Activated CD4-positive, alpha-beta memory T cell treated with anti-CD3 and anti-CD28 coated beads, Interleukin-2, amount 10 ng/mL, durations not matched to agents 7 days and 5 days (primary cell): ENCODE measurements around the gene OPA3. TPM values are rescaled to one million over a fixed set of nuclear protein-coding genes. Genes with fewer than 3 reads are reported as not detected.

Experiments used
- CTCF ChIA-PET: fragments of 350-600 bp; sonication (Branson Sonifier 250); formaldehyde crosslinking; loops from one replicate; lab custom pipeline; 2021; ENCODE audit warnings: antibody characterized with exemption, inconsistent platforms; lab: Charles Lee
- POLR2A ChIA-PET: fragments of 350-600 bp; sonication (Branson Sonifier 250); formaldehyde crosslinking; loops from one replicate; lab custom pipeline; 2021; ENCODE audit warnings: antibody characterized with exemption; lab: Charles Lee
- DNase-seq: peaks from one replicate; pipeline ENCODE4 v3.0.0-alpha.2; 2020
- H3K27ac Mint-ChIP-seq: one replicate; pipeline ENCODE4 v1.8.0; 2021; ENCODE audit warnings: mild to moderate bottlenecking, mixed read lengths
- H3K27me3 Mint-ChIP-seq: one replicate; pipeline ENCODE4 v1.8.0; 2021; ENCODE audit warnings: mixed read lengths
- H3K36me3 Mint-ChIP-seq: one replicate; pipeline ENCODE4 v1.8.0; 2021; ENCODE audit warnings: low read depth, mixed read lengths
- H3K4me1 Mint-ChIP-seq: one replicate; pipeline ENCODE4 v1.8.0; 2021; ENCODE audit warnings: mixed read lengths
- H3K4me3 Mint-ChIP-seq: one replicate; pipeline ENCODE4 v1.8.0; 2021; ENCODE audit warnings: mild to moderate bottlenecking, mixed read lengths
- H3K9me3 Mint-ChIP-seq: one replicate; pipeline ENCODE4 v1.8.0; 2021; ENCODE audit warnings: mixed read lengths
- total RNA-seq, 2 experiments: library from RNA; stranded (reverse); gene quantifications; one replicate each; pipeline ENCODE4 v1.2.3, GENCODE V29; 2021

Gene OPA3
- total RNA-seq, 2 experiments from 2014 or later: 12.0 to 12.9 TPM

DNA sequence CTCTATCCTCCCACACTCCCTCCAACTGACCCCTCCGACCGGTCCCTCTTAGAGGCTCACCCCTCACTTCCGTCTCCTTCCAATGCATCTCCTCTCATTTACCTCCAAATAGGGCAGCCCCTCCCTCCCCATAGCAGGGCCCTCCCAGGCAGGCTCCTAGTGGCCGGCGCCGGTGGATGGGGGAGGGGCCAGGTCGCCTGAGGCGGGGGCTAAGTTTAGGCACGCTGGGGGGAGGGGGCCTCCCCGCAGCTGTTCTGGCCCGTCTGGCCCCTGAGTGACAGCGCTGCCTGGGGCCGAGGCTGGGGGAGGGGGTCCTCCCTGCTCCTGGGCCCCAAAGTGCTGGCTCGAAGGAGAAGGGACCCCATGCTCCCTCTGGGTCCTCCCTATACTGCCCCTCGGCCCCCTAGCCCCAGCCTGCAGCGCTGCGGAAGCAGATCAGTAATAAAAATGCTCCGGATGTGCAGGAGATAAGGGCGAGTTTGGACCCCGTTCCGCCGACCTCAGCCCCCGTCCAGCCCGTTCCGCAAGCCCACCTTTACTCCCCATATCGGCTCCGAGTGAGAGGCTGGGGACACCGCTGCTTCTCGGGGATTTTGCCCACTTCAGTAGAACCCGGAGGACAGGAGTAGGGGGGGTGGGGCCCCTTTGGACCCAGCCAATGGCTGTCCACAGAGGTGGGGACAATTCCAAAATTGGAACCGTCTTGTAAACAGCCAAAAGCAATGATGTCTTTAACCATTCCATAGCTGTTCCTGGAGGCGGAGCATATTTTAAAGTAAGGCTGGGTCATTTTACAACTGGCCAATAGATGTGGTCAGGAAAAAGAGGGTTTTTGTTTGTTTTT lies 91.8 kb downstream of the OPA3 start:
- no peak for DNase-seq
- CTCF ChIA-PET: interaction anchor here (0.9 to 4.9 kb wide), 3 partner anchors 7 to 66 kb away, joined by 3 to 42 read pairs (median 5); no protein-coding TSS in a partner anchor
- POLR2A ChIA-PET: no interaction called here
- Mint-ChIP-seq H3K9me3 (no peaks in the 10 kb centered on the region), H3K36me3 (no peaks in the 10 kb centered on the region), H3K27me3 (peaks cover 34% of the 10 kb centered on the region), H3K27ac (no peak overlapping the region), H3K4me1 (peaks cover 30% of the 10 kb centered on the region), H3K4me3 (peak overlapping the region; percentile 68)

GRCh38 chr19:45492137-45492626 lies 92.4 kb downstream of the OPA3 start:
- Mint-ChIP-seq H3K36me3 (no peaks in the 10 kb centered on the region), H3K27me3 (peaks cover 32% of the 10 kb centered on the region), H3K4me1 (peaks cover 24% of the 10 kb centered on the region), H3K9me3 (no peaks in the 10 kb centered on the region), H3K4me3 (peak overlapping the region; percentile 47), H3K27ac (peak overlapping the region; percentile 36)
- DNase-seq: no peak
- POLR2A ChIA-PET: no interaction called here
- CTCF ChIA-PET: interaction anchor here (0.9 to 1.0 kb wide), 2 partner anchors 13 to 66 kb away, joined by 3 to 5 read pairs; no protein-coding TSS in a partner anchor

GRCh38 chr19:45489216-45489855 lies 95.3 kb downstream of the OPA3 start:
- no peaks in the 10 kb centered on the region for H3K36me3 Mint-ChIP-seq
- H3K27me3 Mint-ChIP-seq: peaks cover 18% of the 10 kb centered on the region
- no peak overlapping the region for H3K4me3 Mint-ChIP-seq
- DNase-seq: no peak
- no peak overlapping the region for H3K27ac Mint-ChIP-seq
- H3K9me3 Mint-ChIP-seq: no peaks in the 10 kb centered on the region
- ChIA-PET POLR2A (no interaction called here), CTCF (interaction anchor here (0.9 to 3.0 kb wide), 2 partner anchors 11 to 16 kb away, joined by 5 to 12 read pairs; no protein-coding TSS in a partner anchor)
- H3K4me1 Mint-ChIP-seq: peaks cover 23% of the 10 kb centered on the region

GRCh38 chr19:45488708-45489107 lies 95.9 kb downstream of the OPA3 start:
- Mint-ChIP-seq H3K36me3 (no peaks in the 10 kb centered on the region), H3K9me3 (no peaks in the 10 kb centered on the region), H3K27me3 (peaks cover 14% of the 10 kb centered on the region), H3K27ac (no peak overlapping the region), H3K4me3 (no peak overlapping the region), H3K4me1 (peaks cover 24% of the 10 kb centered on the region)
- no peak for DNase-seq
- CTCF ChIA-PET: interaction anchor here (3.0 kb wide), 1 partner anchor 10 kb away, joined by 12 read pairs; no protein-coding TSS in a partner anchor
- POLR2A ChIA-PET: no interaction called here

DNA sequence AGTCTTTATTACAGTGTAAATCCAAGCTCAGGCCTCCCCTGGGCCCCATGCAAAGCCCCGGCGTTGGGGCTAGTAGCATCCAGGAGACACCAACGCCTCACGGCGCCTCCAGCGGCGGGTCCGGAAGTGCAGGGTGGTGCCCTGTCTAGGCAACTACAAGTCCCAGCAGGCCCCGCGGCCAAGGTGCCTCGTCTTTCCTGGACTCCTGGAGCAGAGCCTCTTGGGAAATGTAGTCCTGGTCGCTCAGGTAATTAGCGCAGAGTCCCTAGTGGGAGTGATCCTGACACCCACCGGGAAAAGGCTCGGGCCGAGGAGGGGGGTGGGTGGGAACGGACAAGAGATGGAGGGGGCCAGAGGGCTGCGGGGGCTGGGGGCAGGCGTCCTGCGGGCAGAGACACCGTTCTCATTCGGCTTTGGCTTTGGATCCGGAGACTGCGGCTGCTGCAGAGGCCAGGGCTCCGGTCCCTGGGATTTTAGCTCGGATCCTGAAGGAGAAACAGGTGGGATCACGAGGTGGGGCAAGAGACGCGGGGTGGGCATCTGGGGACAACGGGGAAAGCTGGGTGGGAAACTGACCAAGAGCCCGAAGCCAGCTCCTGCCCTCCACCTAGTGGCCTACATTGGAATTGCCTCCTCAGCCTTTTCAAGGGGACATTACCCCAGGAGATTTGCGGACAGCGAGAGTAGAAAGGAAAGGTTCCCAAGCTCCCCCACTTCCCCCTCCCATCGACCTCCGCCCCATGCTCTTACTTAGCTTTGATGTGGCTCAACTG lies 99.1 kb downstream of the OPA3 start:
- DNase-seq: peak; percentile 99
- Mint-ChIP-seq H3K4me3 (peak overlapping the region; percentile 86), H3K4me1 (peaks cover 16% of the 10 kb centered on the region), H3K9me3 (no peaks in the 10 kb centered on the region), H3K27me3 (peaks cover 7% of the 10 kb centered on the region), H3K27ac (peak overlapping the region; percentile 78), H3K36me3 (no peaks in the 10 kb centered on the region)
- ChIA-PET CTCF (interaction anchor here (0.6 to 3.5 kb wide), 42 partner anchors 8 to 406 kb away, joined by 3 to 101 read pairs (median 5); partner anchors contain the start of genes ERCC1, FOSB, OPA3 and QPCTL), POLR2A (interaction anchor here (0.6 to 1.8 kb wide), 11 partner anchors 11 to 276 kb away, joined by 3 to 11 read pairs (median 4); partner anchors contain the start of gene OPA3)

DNA sequence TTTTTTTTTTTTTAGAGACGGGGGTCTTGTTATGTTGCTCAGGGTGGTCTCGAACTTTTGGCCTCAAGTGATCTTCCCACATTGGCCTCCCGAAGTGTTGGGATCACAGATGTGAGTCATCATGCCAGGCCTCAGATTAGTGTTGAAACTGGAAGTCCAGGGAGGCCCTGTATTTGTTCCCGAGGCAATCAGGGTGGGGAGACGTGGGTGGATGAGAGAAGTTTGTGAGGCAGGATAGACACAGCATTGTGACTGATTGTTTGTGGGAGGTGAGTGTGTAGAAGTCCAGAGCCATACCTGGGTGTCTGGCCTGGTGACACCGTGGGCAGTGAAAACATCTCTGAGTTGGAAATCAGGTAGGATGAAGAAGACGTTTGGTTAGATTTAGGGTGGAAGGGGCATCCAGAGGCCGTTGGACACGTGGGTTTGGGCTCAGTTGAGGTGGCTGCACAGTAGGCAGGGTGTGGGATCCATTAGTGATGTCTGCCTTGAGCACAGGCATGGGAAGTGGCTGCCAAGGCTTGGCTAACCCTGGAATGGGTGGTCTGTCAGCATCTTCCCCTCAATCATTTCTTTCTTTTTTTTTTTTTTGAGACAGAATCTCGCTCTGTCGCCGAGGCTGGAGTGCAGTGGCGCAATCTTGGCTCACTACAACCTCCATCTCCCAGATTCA lies 100.2 kb downstream of the OPA3 start:
- Mint-ChIP-seq H3K36me3 (no peaks in the 10 kb centered on the region), H3K9me3 (no peaks in the 10 kb centered on the region), H3K4me3 (no peak overlapping the region), H3K4me1 (peaks cover 21% of the 10 kb centered on the region), H3K27ac (no peak overlapping the region), H3K27me3 (peaks cover 7% of the 10 kb centered on the region)
- ChIA-PET CTCF (interaction anchor here (0.6 to 3.5 kb wide), 30 partner anchors 7 to 209 kb away, joined by 3 to 101 read pairs (median 6); partner anchors contain the start of genes ERCC1, FOSB and RTN2), POLR2A (interaction anchor here (0.6 to 1.8 kb wide), 9 partner anchors 10 to 275 kb away, joined by 3 to 11 read pairs (median 4); partner anchors contain the start of gene OPA3)
- no peak for DNase-seq

- ChIA-PET CTCF (no interaction called here), POLR2A (no interaction called here)
- no peak for DNase-seq
- no peak overlapping the region for H3K4me3 Mint-ChIP-seq
- peaks cover 31% of the 10 kb centered on the region for H3K4me1 Mint-ChIP-seq
- peaks cover 3% of the 10 kb centered on the region for H3K27me3 Mint-ChIP-seq
- H3K9me3 Mint-ChIP-seq: no peaks in the 10 kb centered on the region
- H3K27ac Mint-ChIP-seq: no peak overlapping the region
- H3K36me3 Mint-ChIP-seq: no peaks in the 10 kb centered on the region
Measured at GRCh38 chr19:45483033-45483432, 101.6 kb downstream of the OPA3 start.

DNA sequence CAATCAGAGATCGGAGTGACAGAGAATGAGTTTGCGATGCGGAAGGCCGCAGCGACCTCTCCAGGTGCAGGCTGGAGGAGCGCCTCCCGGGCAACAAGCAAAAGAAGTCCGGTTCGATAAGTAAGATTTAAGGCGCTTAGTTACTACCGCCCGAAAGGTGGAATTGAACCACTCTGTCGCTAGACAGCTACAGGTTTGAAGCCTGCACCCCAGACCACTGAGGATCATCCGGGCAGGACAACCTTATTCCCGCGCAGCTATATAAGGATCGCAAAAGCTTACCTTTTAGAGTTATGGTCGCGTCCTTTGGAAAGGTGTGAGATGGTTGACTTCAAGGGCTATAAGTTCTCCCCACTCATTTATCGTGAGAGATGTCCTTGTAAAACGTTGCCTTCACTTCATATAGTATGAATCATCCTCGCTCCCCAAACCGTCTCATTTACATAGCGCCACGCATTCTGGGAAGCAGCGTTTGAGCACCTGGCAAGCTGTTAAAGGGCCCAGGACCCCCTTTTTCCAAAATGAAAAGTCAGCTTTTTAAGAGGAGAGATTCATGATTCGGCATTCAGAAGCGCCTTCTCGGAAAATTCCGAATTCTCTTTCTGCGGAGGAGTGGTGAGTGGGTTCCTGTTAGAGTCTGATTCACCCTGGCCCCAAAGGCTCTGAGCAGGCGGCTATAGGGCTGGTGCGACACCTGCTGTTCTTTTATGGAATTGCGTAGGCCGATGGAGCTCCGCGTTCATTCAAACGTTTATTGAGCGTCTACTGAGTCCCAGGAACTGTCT lies 106.0 kb downstream of the OPA3 start:
- POLR2A ChIA-PET: interaction anchor here (0.7 to 3.3 kb wide), 15 partner anchors 10 to 226 kb away, joined by 3 to 73 read pairs (median 6); partner anchors contain the start of genes FOSB, POLR1G and PPP1R13L
- Mint-ChIP-seq H3K9me3 (no peaks in the 10 kb centered on the region), H3K36me3 (no peaks in the 10 kb centered on the region), H3K4me3 (peak overlapping the region; percentile 61), H3K27me3 (peaks cover 10% of the 10 kb centered on the region), H3K4me1 (peaks cover 41% of the 10 kb centered on the region), H3K27ac (peak overlapping the region; percentile 94)
- DNase-seq: peak; percentile 94
- CTCF ChIA-PET: interaction anchor here (0.6 to 9.3 kb wide), 45 partner anchors 8 to 516 kb away, joined by 3 to 311 read pairs (median 5); partner anchors contain the start of genes BLOC1S3, EML2, ERCC1 and FOSB

GRCh38 chr19:45477713-45478453 lies 106.7 kb downstream of the OPA3 start:
- H3K4me1 Mint-ChIP-seq: peaks cover 41% of the 10 kb centered on the region
- no peaks in the 10 kb centered on the region for H3K36me3 Mint-ChIP-seq
- ChIA-PET POLR2A (interaction anchor here (1.0 to 3.3 kb wide), 14 partner anchors 9 to 225 kb away, joined by 3 to 73 read pairs (median 6); partner anchors contain the start of genes FOSB, POLR1G and PPP1R13L), CTCF (interaction anchor here (0.6 to 9.3 kb wide), 34 partner anchors 9 to 516 kb away, joined by 3 to 311 read pairs (median 6); partner anchors contain the start of genes FOSB, KLC3, PPP1R13L and PPP1R37)
- DNase-seq: no peak
- no peaks in the 10 kb centered on the region for H3K9me3 Mint-ChIP-seq
- peak overlapping the region; percentile 61 for H3K4me3 Mint-ChIP-seq
- H3K27me3 Mint-ChIP-seq: peaks cover 12% of the 10 kb centered on the region
- H3K27ac Mint-ChIP-seq: peak overlapping the region; percentile 94
